ENCODE data around the gene NKD2. TPM values are rescaled to one million over a fixed set of nuclear protein-coding genes. Genes with fewer than 3 reads are reported as not detected.

The NKD2 gene
- polyA plus RNA-seq, 2 of the 4 experiments (the other 2 are of a cell fraction) = 1.2 to 4.2 TPM

- peak overlapping the region; percentile 89 to 92 for H3K27ac ChIP-seq
- ChIA-PET POLR2A (no interaction called here), CTCF (interaction anchor here (0.8 to 7.7 kb wide), 14 partner anchors 9 to 521 kb away, joined by 3 to 47 read pairs (median 5); no protein-coding TSS in a partner anchor)
- FAIRE-seq (no peak), DNase-seq (ENCODE audit: low read depth in 1 of 2, low spot score in 1 of 2) (peak; percentile 61 to 76), ATAC-seq (peak; percentile 60 to 79)
- H3K4me1 ChIP-seq = peaks cover 16% of the 10 kb centered on the region
- H3K9me3 ChIP-seq = no peaks in the 10 kb centered on the region
- peak overlapping the region; percentile 63 for H3K4me3 ChIP-seq
- WGBS (ENCODE audit: missing lambda C conversion rate) = 0% methylated on average over 16 of the region's 88 CpGs
- peak overlapping the region; percentile 85 for H3K4me2 ChIP-seq
- TF ChIP-seq HMGXB4 (CRISPR knock-in tag; IDR thresholded peaks at IDR 0.05; ENCODE audit: borderline replicate concordance) (peak; percentile 73; the same call in 1 of the 2 replicates), SMC3 (IDR thresholded peaks at IDR 0.05) (peak; percentile 61), E2F6 (IDR thresholded peaks at IDR 0.05; ENCODE audit: borderline replicate concordance, low read depth) (peak; percentile 60), HOXA7 (CRISPR knock-in tag; IDR thresholded peaks at IDR 0.05) (no peak), BHLHE40 (IDR thresholded peaks at IDR 0.05; ENCODE audit: low read depth, low read length) (no peak), TP53 (CRISPR knock-in tag; IDR thresholded peaks at IDR 0.05) (peak; percentile 11; the same call in 1 of the 2 replicates), RAD21 (conservative IDR thresholded peaks at IDR 0.05 in 1 of 2, IDR thresholded peaks at IDR 0.05 in 1 of 2) (peak; percentile 35 to 59), MYC (IDR thresholded peaks at IDR 0.05; ENCODE audit: borderline replicate concordance, low read length) (no peak), CBX2 (IDR thresholded peaks at IDR 0.05; ENCODE audit: borderline replicate concordance, low read depth) (no peak), JUN (IDR thresholded peaks at IDR 0.05) (peak in 1 of 2 experiments; percentile 55; a peak in 1 of 5 replicates), POLR2A (IDR thresholded peaks at IDR 0.05; ENCODE audit: low read length) (peak; percentile 38; the same call in 1 of the 2 replicates), REST (IDR thresholded peaks at IDR 0.05) (no peak), POLR2AphosphoS2 (conservative IDR thresholded peaks at IDR 0.05; ENCODE audit: low read length) (no peak), MAX (IDR thresholded peaks at IDR 0.05) (peak; percentile 87), CTCF (IDR thresholded peaks at IDR 0.05) (peak; percentile 79), PHF8 (IDR thresholded peaks at IDR 0.05; ENCODE audit: borderline replicate concordance, low read depth) (peak; percentile 68; the same call in 1 of the 2 replicates)
Observed at GRCh38 chr5:1004461-1005248, 3.9 kb upstream of the NKD2 start.

Measured in A549 (cell line).